GM12872 (cell line): Measurements from ENCODE around the gene CTNNA3.

ENCODE experiments used
- TF ChIP-seq, protein P1 (sequence below): IDR thresholded peaks from 3 replicates; pipeline ENCODE4 v1.5.1; 2011; ENCODE audit warnings: low read depth, mild to moderate bottlenecking, low read length, moderate library complexity; ENCODE audit not compliant: insufficient read depth

The CTNNA3 gene

GRCh38 chr10:66214721-66215404 is 1481.1 kb downstream of the CTNNA3 start:
- TF ChIP-seq, protein P1, sequence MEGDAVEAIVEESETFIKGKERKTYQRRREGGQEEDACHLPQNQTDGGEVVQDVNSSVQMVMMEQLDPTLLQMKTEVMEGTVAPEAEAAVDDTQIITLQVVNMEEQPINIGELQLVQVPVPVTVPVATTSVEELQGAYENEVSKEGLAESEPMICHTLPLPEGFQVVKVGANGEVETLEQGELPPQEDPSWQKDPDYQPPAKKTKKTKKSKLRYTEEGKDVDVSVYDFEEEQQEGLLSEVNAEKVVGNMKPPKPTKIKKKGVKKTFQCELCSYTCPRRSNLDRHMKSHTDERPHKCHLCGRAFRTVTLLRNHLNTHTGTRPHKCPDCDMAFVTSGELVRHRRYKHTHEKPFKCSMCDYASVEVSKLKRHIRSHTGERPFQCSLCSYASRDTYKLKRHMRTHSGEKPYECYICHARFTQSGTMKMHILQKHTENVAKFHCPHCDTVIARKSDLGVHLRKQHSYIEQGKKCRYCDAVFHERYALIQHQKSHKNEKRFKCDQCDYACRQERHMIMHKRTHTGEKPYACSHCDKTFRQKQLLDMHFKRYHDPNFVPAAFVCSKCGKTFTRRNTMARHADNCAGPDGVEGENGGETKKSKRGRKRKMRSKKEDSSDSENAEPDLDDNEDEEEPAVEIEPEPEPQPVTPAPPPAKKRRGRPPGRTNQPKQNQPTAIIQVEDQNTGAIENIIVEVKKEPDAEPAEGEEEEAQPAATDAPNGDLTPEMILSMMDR, result peak; percentile 38; the same call in 2 of the 3 replicates

DNA sequence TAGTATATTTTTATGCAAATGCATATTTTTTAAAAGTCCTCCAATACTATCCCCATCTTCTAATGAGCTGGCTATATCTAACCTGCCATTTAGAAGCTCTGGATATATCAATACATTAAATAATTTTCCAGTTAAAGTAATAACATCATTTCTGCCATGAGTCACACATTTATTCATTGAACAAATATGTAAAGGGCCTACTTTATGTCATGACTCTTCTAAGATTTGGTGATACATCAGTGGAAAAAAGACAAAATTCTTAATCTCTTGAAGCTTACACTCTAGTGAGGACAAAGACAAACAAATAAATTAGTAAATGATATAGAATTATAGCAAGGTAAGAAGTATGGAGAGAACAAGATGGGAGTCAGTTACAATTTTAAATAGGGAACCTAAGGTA is 1487.0 kb downstream of the CTNNA3 start:
- TF ChIP-seq, protein P1, result no peak

GRCh38 chr10:66204838-66205237 is 1491.2 kb downstream of the CTNNA3 start:
- TF ChIP-seq, protein P1, result no peak

DNA sequence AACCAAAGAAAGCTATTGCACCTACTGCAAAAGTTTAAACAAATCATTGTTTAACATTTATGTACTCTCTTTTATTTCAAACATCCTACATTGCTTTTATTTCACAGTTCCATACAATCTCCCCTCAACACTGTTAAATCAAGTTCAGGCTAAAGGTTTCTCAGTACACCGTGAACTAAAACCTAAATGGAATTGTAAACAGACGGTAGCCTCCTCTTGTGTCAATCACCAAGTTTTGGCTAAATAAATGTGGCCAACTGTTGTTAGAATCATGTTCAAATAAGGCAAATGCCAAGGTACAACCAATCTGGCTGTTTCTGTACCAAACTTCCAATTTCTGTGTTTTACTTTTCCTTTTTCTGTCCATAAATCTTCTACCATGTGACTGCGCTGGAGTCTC is 1493.9 kb downstream of the CTNNA3 start:
- TF ChIP-seq, protein P1, result no peak

DNA sequence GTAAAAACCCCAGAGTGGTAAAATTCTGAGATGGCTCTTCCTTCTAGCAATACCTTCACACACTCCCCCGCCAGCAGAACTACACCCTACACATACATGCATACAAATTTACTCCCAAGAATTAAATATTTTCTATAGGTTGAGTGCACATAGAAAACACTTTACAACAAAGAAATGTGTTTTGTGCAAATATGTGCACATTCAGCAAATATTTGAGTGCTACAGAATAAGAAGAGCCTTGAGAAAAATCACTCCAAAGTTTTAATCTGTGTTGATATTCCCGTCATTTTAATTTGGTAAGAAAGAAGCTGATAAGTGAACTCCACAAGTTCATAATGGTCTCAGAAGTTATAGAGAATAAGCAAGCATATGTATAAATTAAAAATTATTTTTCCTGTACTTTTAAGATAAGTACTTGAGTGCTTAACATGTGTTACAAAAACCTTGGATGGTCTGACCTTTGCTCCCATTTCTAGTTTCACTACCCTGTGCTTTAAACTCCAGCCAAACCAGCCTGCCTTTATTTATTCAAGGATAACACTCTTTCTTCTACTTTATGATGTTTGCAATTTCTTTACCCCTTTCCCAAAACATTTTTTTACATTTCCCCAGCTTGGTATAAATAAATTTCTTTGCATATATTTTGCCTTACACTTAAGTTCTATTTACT is 1503.7 kb downstream of the CTNNA3 start:
- TF ChIP-seq, protein P1, result no peak

DNA sequence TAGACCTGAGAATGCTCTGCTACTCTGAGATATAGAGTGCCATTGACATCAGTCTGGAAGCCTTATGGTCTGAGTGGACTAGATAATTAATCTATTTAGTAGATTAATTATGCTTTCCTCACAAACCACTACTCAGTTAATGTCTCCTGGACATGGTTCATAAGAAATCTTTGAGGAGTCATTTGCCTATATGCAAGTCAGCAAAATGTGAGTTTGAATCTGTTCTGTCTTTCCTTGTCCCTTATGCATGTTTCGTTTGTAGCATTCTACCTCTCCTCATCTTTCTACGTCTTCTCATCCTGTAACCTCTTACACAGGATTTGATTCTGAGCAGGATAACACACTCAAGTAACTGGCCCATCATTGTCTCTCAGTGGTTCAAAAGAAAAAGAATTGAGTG is 1505.6 kb downstream of the CTNNA3 start:
- TF ChIP-seq, protein P1, result no peak

DNA sequence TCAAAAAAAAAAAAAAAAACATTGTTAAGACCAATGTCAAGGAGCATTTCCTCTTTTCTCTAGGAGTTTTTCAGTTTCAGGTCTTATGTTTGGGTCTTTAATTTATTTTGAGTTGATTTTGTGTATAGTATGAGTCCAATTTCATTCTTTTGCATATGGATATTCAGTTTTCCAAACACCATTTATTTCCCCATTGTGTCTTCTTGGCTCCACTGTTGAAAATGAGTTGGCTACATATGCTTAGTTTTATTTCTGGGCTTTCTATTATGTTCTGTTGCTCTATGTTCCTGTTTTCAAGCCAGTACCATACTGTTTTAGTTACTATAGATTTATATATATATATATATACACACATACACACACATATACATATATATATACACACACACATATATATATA is 1506.7 kb downstream of the CTNNA3 start:
- TF ChIP-seq, protein P1, result no peak
